Measurements from ENCODE around the gene PROC. TPM values are rescaled to one million over a fixed set of nuclear protein-coding genes. Genes with fewer than 3 reads are reported as not detected.

The PROC gene
- total RNA-seq, 6 donors from 2014 or later = 0.55 to 0.79 (median 0.62) TPM; not detected in 2

- Histone ChIP-seq H3K9me3 (no peaks in the 10 kb centered on the region), H3K36me3 (no peaks in the 10 kb centered on the region), H3K4me1 (peaks cover 50 to 63% (median 60%) of the 10 kb centered on the region in 4 donors), H3K27ac (no peak overlapping the region), H3K27me3 (no peaks in the 10 kb centered on the region), H3K4me3 (no peak overlapping the region)
- WGBS, 2 donors = 89 to 90% methylated on average over 3 of the region's 3 CpGs
- no peak for DNase-seq
- TF ChIP-seq POLR2A (IDR thresholded peaks at IDR 0.05) = no peak
- no peak for TF ChIP-seq EP300 (IDR thresholded peaks at IDR 0.05)
- TF ChIP-seq, protein P1, sequence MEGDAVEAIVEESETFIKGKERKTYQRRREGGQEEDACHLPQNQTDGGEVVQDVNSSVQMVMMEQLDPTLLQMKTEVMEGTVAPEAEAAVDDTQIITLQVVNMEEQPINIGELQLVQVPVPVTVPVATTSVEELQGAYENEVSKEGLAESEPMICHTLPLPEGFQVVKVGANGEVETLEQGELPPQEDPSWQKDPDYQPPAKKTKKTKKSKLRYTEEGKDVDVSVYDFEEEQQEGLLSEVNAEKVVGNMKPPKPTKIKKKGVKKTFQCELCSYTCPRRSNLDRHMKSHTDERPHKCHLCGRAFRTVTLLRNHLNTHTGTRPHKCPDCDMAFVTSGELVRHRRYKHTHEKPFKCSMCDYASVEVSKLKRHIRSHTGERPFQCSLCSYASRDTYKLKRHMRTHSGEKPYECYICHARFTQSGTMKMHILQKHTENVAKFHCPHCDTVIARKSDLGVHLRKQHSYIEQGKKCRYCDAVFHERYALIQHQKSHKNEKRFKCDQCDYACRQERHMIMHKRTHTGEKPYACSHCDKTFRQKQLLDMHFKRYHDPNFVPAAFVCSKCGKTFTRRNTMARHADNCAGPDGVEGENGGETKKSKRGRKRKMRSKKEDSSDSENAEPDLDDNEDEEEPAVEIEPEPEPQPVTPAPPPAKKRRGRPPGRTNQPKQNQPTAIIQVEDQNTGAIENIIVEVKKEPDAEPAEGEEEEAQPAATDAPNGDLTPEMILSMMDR (IDR thresholded peaks at IDR 0.05) = no peak
- TF ChIP-seq POLR2AphosphoS5 (IDR thresholded peaks at IDR 0.05) = no peak
- ATAC-seq (ENCODE audit: low FRiP score in 2 of 2) = no peak
Observed at GRCh38 chr2:127413200-127413599, 5.0 kb upstream of the PROC start.

GRCh38 chr2:127413782-127414637 lies 4.2 kb upstream of the PROC start:
- WGBS, 2 donors = 83 to 87% methylated on average over 8 of the region's 8 CpGs
- DNase-seq (no peak), ATAC-seq (ENCODE audit: low FRiP score in 2 of 2) (no peak)
- H3K4me3 ChIP-seq = no peak overlapping the region
- H3K27ac ChIP-seq = no peak overlapping the region
- H3K36me3 ChIP-seq = no peaks in the 10 kb centered on the region
- peaks cover 44 to 55% (median 53%) of the 10 kb centered on the region in 4 donors for H3K4me1 ChIP-seq
- no peaks in the 10 kb centered on the region for H3K27me3 ChIP-seq
- TF ChIP-seq POLR2A (IDR thresholded peaks at IDR 0.05) = no peak
- TF ChIP-seq, protein P1 (IDR thresholded peaks at IDR 0.05) = no peak
- no peak for TF ChIP-seq EP300 (IDR thresholded peaks at IDR 0.05)
- no peak for TF ChIP-seq POLR2AphosphoS5 (IDR thresholded peaks at IDR 0.05)
- no peaks in the 10 kb centered on the region for H3K9me3 ChIP-seq

- Histone ChIP-seq H3K4me3 (no peak overlapping the region), H3K27me3 (no peaks in the 10 kb centered on the region), H3K36me3 (no peaks in the 10 kb centered on the region), H3K4me1 (peaks cover 43 to 52% (median 51%) of the 10 kb centered on the region in 4 donors), H3K9me3 (no peaks in the 10 kb centered on the region), H3K27ac (no peak overlapping the region)
- WGBS, 2 donors = 88 to 91% methylated on average over 11 to 13 of the region's 13 CpGs
- TF ChIP-seq, protein P1 (IDR thresholded peaks at IDR 0.05) = no peak
- TF ChIP-seq POLR2A (IDR thresholded peaks at IDR 0.05) = no peak
- no peak for TF ChIP-seq POLR2AphosphoS5 (IDR thresholded peaks at IDR 0.05)
- no peak for TF ChIP-seq EP300 (IDR thresholded peaks at IDR 0.05)
- DNase-seq (no peak), ATAC-seq (ENCODE audit: low FRiP score in 2 of 2) (no peak)
Observed at GRCh38 chr2:127414638-127415592, 3.3 kb upstream of the PROC start.

- DNase-seq (peak; percentile 93 to 96), ATAC-seq (ENCODE audit: low FRiP score in 2 of 2) (peak; percentile 80 to 89)
- Histone ChIP-seq H3K4me1 (peaks cover 35 to 46% (median 42%) of the 10 kb centered on the region in 4 donors), H3K27me3 (no peaks in the 10 kb centered on the region), H3K27ac (peak overlapping the region in 1 of 4 donors; percentile 24), H3K4me3 (peak overlapping the region in 3 of 4 donors; percentile 39 to 59 (median 44)), H3K36me3 (no peaks in the 10 kb centered on the region), H3K9me3 (no peaks in the 10 kb centered on the region)
- no peak for TF ChIP-seq POLR2AphosphoS5 (IDR thresholded peaks at IDR 0.05)
- no peak for TF ChIP-seq POLR2A (IDR thresholded peaks at IDR 0.05)
- no peak for TF ChIP-seq EP300 (IDR thresholded peaks at IDR 0.05)
- TF ChIP-seq, protein P1 (IDR thresholded peaks at IDR 0.05) = peak; percentile 66 to 94 (median 89)
- WGBS, 2 donors = 13 to 69% methylated on average over 12 to 53 of the region's 55 CpGs
Observed at GRCh38 chr2:127415593-127416505, 2.4 kb upstream of the PROC start.
